Left lung (tissue), 10 donors: Measurements from ENCODE around the gene CALML5. TPM values are rescaled to one million over a fixed set of nuclear protein-coding genes. Genes with fewer than 3 reads are reported as not detected.

Experiments used
- ATAC-seq: fragments of 200-7000 bp; cut with Tn5 transposase; one replicate; pipeline ENCODE4 v1.9.1; 2020; ENCODE audit warnings: moderate library complexity
- DNase-seq, 4 donors: peaks; one replicate each; pipeline ENCODE4 v3.0.0-alpha.2; 2013 to 2020
- H3K27ac ChIP-seq, 2 donors: fragments of 200-600 bp; sonication (generic) in 1 of 2; one replicate each; pipeline versions ENCODE4 v1.5.0 to v1.8.0; 2020 to 2021
- H3K27me3 ChIP-seq, 2 donors: fragments of 200-600 bp; sonication (generic) in 1 of 2; one replicate each; pipeline versions ENCODE4 v1.5.0 to v1.8.0; 2020 to 2021
- H3K36me3 ChIP-seq, 2 donors: fragments of 200-600 bp; sonication (generic) in 1 of 2; one replicate each; pipeline versions ENCODE4 v1.5.0 to v1.8.0; 2020 to 2021
- H3K4me1 ChIP-seq, 2 donors: fragments of 200-600 bp; one replicate each; pipeline ENCODE4 v1.8.0; 2021
- H3K4me3 ChIP-seq, 2 donors: fragments of 200-600 bp; sonication (generic) in 1 of 2; one replicate each; pipeline versions ENCODE4 v1.5.0 to v1.8.0; 2020 to 2021; ENCODE audit warnings: mild to moderate bottlenecking in 1 of 2
- H3K9me3 ChIP-seq, 2 donors: fragments of 200-600 bp; sonication (generic) in 1 of 2; one replicate each; pipeline versions ENCODE4 v1.5.0 to v1.8.0; 2020 to 2021
- intact Hi-C, 2 donors: fragments of 100-400 bp; cut with DNase I; formaldehyde crosslinking; loops; one replicate each; pipeline versions ENCODE4 v1.11.2 to v1.14.2; 2022
- polyA plus RNA-seq, 6 donors: library from polyadenylated mRNA; unstranded; fragments of 120-200 nt; gene quantifications; one replicate each; pipeline ENCODE4 v1.2.1, GENCODE V29; 2013; ENCODE audit not compliant: insufficient read length in 6 of 6
- total RNA-seq, 2 donors: library from RNA; stranded (reverse); fragmentation: NEBNext Ultra II Directional; extraction: Animal tissue kit (Norgen Biotek cat#: 25700); gene quantifications; one replicate each; pipeline ENCODE4 v1.2.1, GENCODE V29; 2021
- TF ChIP-seq, protein P1 (sequence below), 2 donors: fragments of 200-600 bp; sonication (generic) in 1 of 2; IDR thresholded peaks; one replicate each; pipeline versions ENCODE4 v1.5.0 to v1.8.0; 2021; ENCODE audit warnings: antibody characterized with exemption in 2 of 2
- donor health status: DM: no; HTN: yes; CAD: no.
- donor health status: DM: no; HTN: no; CAD: no.

CALML5 gene
- total and polyA plus RNA-seq, 8 donors: not detected

DNA sequence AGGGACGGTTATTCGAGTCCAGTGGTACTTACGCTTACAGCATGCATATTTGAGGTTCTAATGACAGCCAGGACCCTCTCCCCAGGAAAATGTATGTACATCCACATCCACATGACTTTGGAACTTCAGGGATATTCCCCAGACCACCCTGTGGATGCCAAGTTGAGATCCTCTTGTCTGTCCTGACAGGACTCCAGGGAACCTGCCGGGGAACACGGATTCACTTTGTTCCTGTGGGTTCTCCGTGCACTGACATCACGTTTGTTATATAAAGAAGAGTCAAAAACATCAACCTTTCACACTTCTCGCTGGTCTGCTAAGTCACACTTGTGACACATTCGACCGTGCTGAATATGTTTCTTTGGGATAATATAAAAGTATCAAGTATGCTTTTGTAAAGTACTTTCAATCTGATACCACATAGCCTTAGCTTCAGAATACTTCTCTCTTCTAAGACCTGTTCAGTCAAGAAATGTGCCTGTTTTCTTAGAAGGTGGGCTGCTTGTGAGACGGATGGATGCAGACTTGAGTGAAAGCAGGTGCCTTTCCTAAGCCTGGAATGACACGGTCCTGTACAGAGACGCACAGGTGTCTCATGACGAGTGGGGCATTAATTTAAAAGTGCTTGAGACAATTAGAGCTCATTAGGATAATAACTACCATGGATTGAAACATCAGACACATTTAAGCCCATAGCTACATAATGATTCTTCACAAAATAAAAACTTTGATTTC lies 38.7 kb downstream of the CALML5 start:
- Histone ChIP-seq H3K4me1 (peaks cover 0 to 7% of the 10 kb centered on the region in 2 donors), H3K27me3 (no peaks in the 10 kb centered on the region), H3K4me3 (no peak overlapping the region), H3K27ac (no peak overlapping the region), H3K9me3 (no peaks in the 10 kb centered on the region), H3K36me3 (peaks cover 0 to 33% of the 10 kb centered on the region in 2 donors)
- intact Hi-C loops: no loop called here
- no peak for ATAC-seq
- DNase-seq: no peak
- TF ChIP-seq, protein P1, sequence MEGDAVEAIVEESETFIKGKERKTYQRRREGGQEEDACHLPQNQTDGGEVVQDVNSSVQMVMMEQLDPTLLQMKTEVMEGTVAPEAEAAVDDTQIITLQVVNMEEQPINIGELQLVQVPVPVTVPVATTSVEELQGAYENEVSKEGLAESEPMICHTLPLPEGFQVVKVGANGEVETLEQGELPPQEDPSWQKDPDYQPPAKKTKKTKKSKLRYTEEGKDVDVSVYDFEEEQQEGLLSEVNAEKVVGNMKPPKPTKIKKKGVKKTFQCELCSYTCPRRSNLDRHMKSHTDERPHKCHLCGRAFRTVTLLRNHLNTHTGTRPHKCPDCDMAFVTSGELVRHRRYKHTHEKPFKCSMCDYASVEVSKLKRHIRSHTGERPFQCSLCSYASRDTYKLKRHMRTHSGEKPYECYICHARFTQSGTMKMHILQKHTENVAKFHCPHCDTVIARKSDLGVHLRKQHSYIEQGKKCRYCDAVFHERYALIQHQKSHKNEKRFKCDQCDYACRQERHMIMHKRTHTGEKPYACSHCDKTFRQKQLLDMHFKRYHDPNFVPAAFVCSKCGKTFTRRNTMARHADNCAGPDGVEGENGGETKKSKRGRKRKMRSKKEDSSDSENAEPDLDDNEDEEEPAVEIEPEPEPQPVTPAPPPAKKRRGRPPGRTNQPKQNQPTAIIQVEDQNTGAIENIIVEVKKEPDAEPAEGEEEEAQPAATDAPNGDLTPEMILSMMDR (IDR thresholded peaks at IDR 0.05): no peak

DNA sequence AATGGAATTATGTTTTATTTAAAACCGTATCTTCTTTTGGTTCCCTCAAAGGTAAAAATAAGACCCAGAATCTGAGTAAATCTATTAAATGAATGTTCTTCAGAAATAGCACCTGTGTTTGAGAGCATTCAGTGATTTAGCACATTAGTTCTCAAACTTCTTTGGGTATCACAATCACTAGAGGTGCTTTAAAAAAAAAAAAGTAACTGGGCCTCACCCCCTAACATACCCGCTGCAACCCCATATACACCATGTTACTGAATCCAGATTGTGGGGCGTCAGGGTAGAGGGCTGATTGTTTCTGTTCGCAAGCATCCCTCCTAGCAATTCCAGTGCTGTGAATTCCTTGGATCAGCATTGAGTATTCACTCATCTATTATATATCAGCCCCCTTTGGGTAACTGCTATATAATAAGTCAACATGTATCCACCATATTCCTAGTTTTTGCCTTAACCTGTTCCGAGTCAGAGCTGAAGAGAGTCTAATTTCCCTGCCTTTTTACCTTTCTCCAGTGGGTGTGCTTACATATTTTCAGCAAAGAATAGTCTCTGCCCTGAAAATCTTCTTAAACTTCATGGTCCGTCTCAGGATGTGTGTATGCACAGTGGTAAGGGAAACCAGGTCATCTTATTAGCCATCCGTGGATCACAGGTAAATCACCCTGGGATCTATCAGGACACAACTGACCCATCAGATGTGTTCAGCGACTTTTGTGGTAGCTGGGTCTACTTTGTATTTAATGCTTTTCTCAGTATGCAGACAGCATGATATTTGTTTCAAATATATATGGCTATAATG lies 40.2 kb downstream of the CALML5 start:
- H3K9me3 ChIP-seq: no peaks in the 10 kb centered on the region
- intact Hi-C loops: no loop called here
- TF ChIP-seq, protein P1 (IDR thresholded peaks at IDR 0.05): no peak
- H3K27ac ChIP-seq: no peak overlapping the region
- ATAC-seq (no peak), DNase-seq (no peak)
- H3K27me3 ChIP-seq: no peaks in the 10 kb centered on the region
- no peak overlapping the region for H3K4me3 ChIP-seq
- peaks cover 0 to 7% of the 10 kb centered on the region in 2 donors for H3K4me1 ChIP-seq
- H3K36me3 ChIP-seq: peaks cover 10 to 46% of the 10 kb centered on the region in 2 donors

DNA sequence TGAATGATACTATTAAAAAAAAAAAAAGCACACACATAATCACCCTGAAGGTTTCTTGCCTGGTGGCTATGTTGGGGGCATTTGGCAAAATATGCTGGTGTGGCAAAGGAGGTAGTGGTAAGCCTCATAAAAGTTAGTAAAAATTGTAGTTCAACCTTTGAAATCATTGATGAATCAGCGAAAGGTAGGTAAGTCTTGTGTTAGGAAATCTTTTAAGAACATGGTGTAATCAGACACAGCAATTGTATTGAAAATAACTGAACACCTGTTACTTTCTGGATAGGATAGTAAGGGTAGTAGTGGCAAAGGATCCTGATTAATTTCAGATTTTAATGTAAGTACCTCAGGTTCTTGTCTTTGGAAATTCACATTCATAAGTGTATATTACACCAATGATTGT lies 40.9 kb downstream of the CALML5 start:
- Histone ChIP-seq H3K27ac (no peak overlapping the region), H3K4me3 (no peak overlapping the region), H3K9me3 (no peaks in the 10 kb centered on the region), H3K27me3 (no peaks in the 10 kb centered on the region), H3K36me3 (peaks cover 13 to 53% of the 10 kb centered on the region in 2 donors), H3K4me1 (peaks cover 0 to 7% of the 10 kb centered on the region in 2 donors)
- intact Hi-C loops: no loop called here
- DNase-seq (no peak), ATAC-seq (no peak)
- TF ChIP-seq, protein P1 (IDR thresholded peaks at IDR 0.05): no peak

DNA sequence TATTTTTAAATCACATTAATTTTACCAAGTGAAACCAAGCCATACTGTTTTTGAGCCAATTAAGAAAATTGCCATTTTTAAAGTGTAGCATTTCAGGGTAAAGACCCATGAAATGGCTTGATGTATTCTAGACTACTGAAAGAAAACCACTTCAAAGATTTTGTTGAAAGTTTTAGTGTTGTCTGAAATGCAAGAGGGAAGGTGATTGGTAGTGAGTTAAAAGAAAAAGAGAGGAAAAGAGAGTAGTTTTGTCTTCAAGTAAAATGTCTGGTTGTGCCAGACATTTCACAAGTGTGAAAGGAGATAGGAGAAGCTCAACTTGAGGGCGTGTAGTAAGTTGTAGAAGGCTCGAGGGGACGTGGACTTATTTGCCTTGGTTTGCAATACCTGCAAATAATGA lies 41.6 kb downstream of the CALML5 start:
- no peaks in the 10 kb centered on the region for H3K9me3 ChIP-seq
- TF ChIP-seq, protein P1 (IDR thresholded peaks at IDR 0.05): no peak
- intact Hi-C loops: no loop called here
- H3K27ac ChIP-seq: no peak overlapping the region
- DNase-seq (no peak), ATAC-seq (no peak)
- peaks cover 17 to 60% of the 10 kb centered on the region in 2 donors for H3K36me3 ChIP-seq
- H3K4me1 ChIP-seq: peaks cover 0 to 7% of the 10 kb centered on the region in 2 donors
- no peak overlapping the region for H3K4me3 ChIP-seq
- no peaks in the 10 kb centered on the region for H3K27me3 ChIP-seq

DNA sequence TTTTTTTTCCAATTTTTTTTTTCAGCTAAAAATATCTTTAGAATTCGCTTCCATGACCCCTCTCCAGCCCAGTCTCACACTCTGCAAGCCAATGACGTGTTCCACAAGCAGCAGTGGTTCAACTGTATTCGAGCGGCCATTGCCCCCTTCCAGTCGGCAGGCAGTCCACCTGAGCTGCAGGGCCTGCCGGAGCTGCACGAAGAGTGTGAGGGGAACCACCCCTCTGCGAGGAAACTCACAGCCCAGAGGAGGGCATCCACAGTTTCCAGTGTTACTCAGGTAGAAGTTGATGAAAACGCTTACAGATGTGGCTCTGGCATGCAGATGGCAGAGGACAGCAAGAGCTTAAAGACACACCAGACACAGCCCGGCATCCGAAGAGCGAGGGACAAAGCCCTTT lies 42.8 kb downstream of the CALML5 start:
- ATAC-seq: no peak
- H3K27me3 ChIP-seq: no peaks in the 10 kb centered on the region
- intact Hi-C loops: no loop called here
- no peak for DNase-seq
- no peak overlapping the region for H3K27ac ChIP-seq
- H3K9me3 ChIP-seq: no peaks in the 10 kb centered on the region
- peaks cover 17 to 68% of the 10 kb centered on the region in 2 donors for H3K36me3 ChIP-seq
- TF ChIP-seq, protein P1 (IDR thresholded peaks at IDR 0.05): no peak
- no peak overlapping the region for H3K4me3 ChIP-seq
- H3K4me1 ChIP-seq: no peaks in the 10 kb centered on the region
